GM23338 (cell line): ENCODE measurements around the gene MED27. TPM values are rescaled to one million over a fixed set of nuclear protein-coding genes. Genes with fewer than 3 reads are reported as not detected.

Source experiments
- ATAC-seq: fragments of 200-7000 bp; cut with Tn5 transposase; 3 replicates; pipeline ENCODE4 v1.9.1; 2020
- DNase-seq: peaks from one replicate; pipeline ENCODE4 v3.0.0-alpha.2; 2015; ENCODE audit warnings: low spot score
- H2AFZ ChIP-seq: fragments of 200-600 bp; sonication (generic); 2 replicates; pipeline ENCODE4 v1.8.0; 2016; ENCODE audit warnings: antibody characterized with exemption, mild to moderate bottlenecking, moderate library complexity
- H3F3A ChIP-seq: fragments of 200-600 bp; sonication (generic); replicated peaks from 2 replicates; pipeline ENCODE4 v1.8.0; 2017; ENCODE audit warnings: antibody characterized with exemption, mixed run types, low read depth
- H3K27ac ChIP-seq: fragments of 200-600 bp; sonication (generic); 2 replicates; pipeline ENCODE4 v1.6.1; 2016; ENCODE audit warnings: low read depth
- H3K27me3 ChIP-seq: fragments of 200-600 bp; sonication (generic); 2 replicates; pipeline ENCODE4 v1.8.0; 2016; ENCODE audit warnings: mild to moderate bottlenecking, mixed run types, moderate library complexity; ENCODE audit not compliant: insufficient read depth
- H3K36me3 ChIP-seq: fragments of 200-600 bp; sonication (generic); 2 replicates; pipeline ENCODE4 v1.8.0; 2016; ENCODE audit warnings: mild to moderate bottlenecking; ENCODE audit not compliant: insufficient read depth
- H3K4me1 ChIP-seq: fragments of 200-600 bp; sonication (generic); 2 replicates; pipeline ENCODE4 v1.8.0; 2016; ENCODE audit warnings: mild to moderate bottlenecking, moderate library complexity; ENCODE audit not compliant: insufficient read depth
- H3K4me2 ChIP-seq: fragments of 200-600 bp; sonication (generic); 2 replicates; pipeline ENCODE4 v1.7.1; 2017; ENCODE audit warnings: mixed run types
- H3K4me3 ChIP-seq: fragments of 200-600 bp; sonication (generic); 2 replicates; pipeline ENCODE4 v1.6.1; 2016; ENCODE audit warnings: mixed run types
- H3K79me2 ChIP-seq: fragments of 200-600 bp; sonication (generic); replicated peaks from 2 replicates; pipeline ENCODE4 v1.8.0; 2017; ENCODE audit warnings: mild to moderate bottlenecking; ENCODE audit not compliant: insufficient read depth
- H3K9me2 ChIP-seq: fragments of 200-600 bp; sonication (generic); 2 replicates; pipeline ENCODE4 v1.8.0; 2017; ENCODE audit not compliant: insufficient read depth
- H4K20me1 ChIP-seq: fragments of 200-600 bp; sonication (generic); replicated peaks from 2 replicates; pipeline ENCODE4 v1.8.0; 2017; ENCODE audit warnings: mild to moderate bottlenecking; ENCODE audit not compliant: insufficient read depth
- H3K27ac Mint-ChIP-seq: 2 replicates; pipeline ENCODE4 v1.8.0; 2020; ENCODE audit warnings: inconsistent platforms, mild to moderate bottlenecking, moderate library complexity, mixed read lengths
- H3K27me3 Mint-ChIP-seq: 3 replicates; pipeline ENCODE4 v1.8.0; 2022; ENCODE audit warnings: low read depth, mild to moderate bottlenecking, moderate library complexity, mixed read lengths, inconsistent platforms; ENCODE audit not compliant: insufficient read depth, poor library complexity
- H3K36me3 Mint-ChIP-seq: 3 replicates; pipeline ENCODE4 v1.8.0; 2021; ENCODE audit warnings: low read depth, mild to moderate bottlenecking, inconsistent platforms, moderate library complexity, mixed read lengths
- H3K4me1 Mint-ChIP-seq: 3 replicates; pipeline ENCODE4 v1.8.0; 2020; ENCODE audit warnings: mild to moderate bottlenecking, inconsistent platforms, mixed read lengths
- H3K4me3 Mint-ChIP-seq: 3 replicates; pipeline ENCODE4 v1.8.0; 2021; ENCODE audit warnings: moderate library complexity, mild to moderate bottlenecking, inconsistent platforms, mixed read lengths
- H3K9me3 Mint-ChIP-seq: 3 replicates; pipeline ENCODE4 v1.8.0; 2020; ENCODE audit warnings: moderate library complexity, mild to moderate bottlenecking, inconsistent platforms, mixed read lengths
- CREB1 ChIP-seq: fragments of 250-450 bp; sonication (Bioruptor Pico); IDR thresholded peaks from 2 replicates; pipeline ENCODE4 v1.5.0; 2020; ENCODE audit warnings: low read depth, mild to moderate bottlenecking, moderate library complexity
- EZH2phosphoT487 ChIP-seq: fragments of 200-600 bp; sonication (generic); IDR thresholded peaks from one replicate; pipeline ENCODE4 v1.8.1; 2018; ENCODE audit warnings: antibody characterized with exemption; ENCODE audit not compliant: unreplicated experiment
- ZNF114 ChIP-seq: fragments of 250-450 bp; sonication (Bioruptor Pico); IDR thresholded peaks from 2 replicates; pipeline ENCODE4 v1.5.0; 2020; ENCODE audit warnings: mild to moderate bottlenecking, moderate library complexity
- polyA plus RNA-seq: library from polyadenylated mRNA; unstranded; fragments of >200 nt; fragmentation: Nextera tagmentation; extraction: Ambion mirVana; gene quantifications from 2 replicates; pipeline ENCODE4 v1.2.1, GENCODE V29; 2016
- total RNA-seq: library from RNA; depleted of rRNA; stranded (reverse); fragments of >200 nt; shearing (Covaris generic); gene quantifications from 2 replicates; pipeline ENCODE4 v1.2.3, GENCODE V29; 2014
- TF ChIP-seq, protein P1 (sequence below): fragments of 250-450 bp; sonication (Bioruptor Pico); IDR thresholded peaks from 2 replicates; pipeline ENCODE4 v1.5.0; 2020; ENCODE audit warnings: mild to moderate bottlenecking, moderate library complexity
- TF ChIP-seq, protein P2 (sequence below): IDR thresholded peaks from one replicate; pipeline ENCODE4 v1.6.1; 2018; ENCODE audit warnings: antibody characterized with exemption; ENCODE audit not compliant: unreplicated experiment

Gene MED27
- total and polyA plus RNA-seq, 2 experiments from 2014 or later, result 30.6 to 35.0 TPM

GRCh38 chr9:132024589-132024988, 55.1 kb downstream of the MED27 start:
- no peak overlapping the region for H3K4me3 Mint-ChIP-seq
- no peaks in the 10 kb centered on the region for H3K9me2 ChIP-seq
- ATAC-seq, result no peak
- H3K4me1 Mint-ChIP-seq, result peaks cover 58% of the 10 kb centered on the region
- no peaks in the 10 kb centered on the region; the same call in 2 of the 3 replicates for H3K9me3 Mint-ChIP-seq
- no peaks in the 10 kb centered on the region for H3K36me3 Mint-ChIP-seq
- no peak for DNase-seq
- H3K79me2 ChIP-seq, result peaks cover 81% of the 10 kb centered on the region
- no peak overlapping the region for H2AFZ ChIP-seq
- H3K4me3 ChIP-seq, result no peak overlapping the region
- peaks cover 18% of the 10 kb centered on the region for H4K20me1 ChIP-seq
- H3F3A ChIP-seq, result no peaks in the 10 kb centered on the region
- H3K27me3 Mint-ChIP-seq, result no peaks in the 10 kb centered on the region
- H3K4me2 ChIP-seq, result no peak overlapping the region
- H3K27ac Mint-ChIP-seq, result no peak overlapping the region
- peaks cover 44% of the 10 kb centered on the region for H3K4me1 ChIP-seq
- TF ChIP-seq CREB1 (CRISPR knock-in tag) (no peak), EZH2phosphoT487 (no peak), ZNF114 (CRISPR knock-in tag) (no peak)
- TF ChIP-seq, protein P1, sequence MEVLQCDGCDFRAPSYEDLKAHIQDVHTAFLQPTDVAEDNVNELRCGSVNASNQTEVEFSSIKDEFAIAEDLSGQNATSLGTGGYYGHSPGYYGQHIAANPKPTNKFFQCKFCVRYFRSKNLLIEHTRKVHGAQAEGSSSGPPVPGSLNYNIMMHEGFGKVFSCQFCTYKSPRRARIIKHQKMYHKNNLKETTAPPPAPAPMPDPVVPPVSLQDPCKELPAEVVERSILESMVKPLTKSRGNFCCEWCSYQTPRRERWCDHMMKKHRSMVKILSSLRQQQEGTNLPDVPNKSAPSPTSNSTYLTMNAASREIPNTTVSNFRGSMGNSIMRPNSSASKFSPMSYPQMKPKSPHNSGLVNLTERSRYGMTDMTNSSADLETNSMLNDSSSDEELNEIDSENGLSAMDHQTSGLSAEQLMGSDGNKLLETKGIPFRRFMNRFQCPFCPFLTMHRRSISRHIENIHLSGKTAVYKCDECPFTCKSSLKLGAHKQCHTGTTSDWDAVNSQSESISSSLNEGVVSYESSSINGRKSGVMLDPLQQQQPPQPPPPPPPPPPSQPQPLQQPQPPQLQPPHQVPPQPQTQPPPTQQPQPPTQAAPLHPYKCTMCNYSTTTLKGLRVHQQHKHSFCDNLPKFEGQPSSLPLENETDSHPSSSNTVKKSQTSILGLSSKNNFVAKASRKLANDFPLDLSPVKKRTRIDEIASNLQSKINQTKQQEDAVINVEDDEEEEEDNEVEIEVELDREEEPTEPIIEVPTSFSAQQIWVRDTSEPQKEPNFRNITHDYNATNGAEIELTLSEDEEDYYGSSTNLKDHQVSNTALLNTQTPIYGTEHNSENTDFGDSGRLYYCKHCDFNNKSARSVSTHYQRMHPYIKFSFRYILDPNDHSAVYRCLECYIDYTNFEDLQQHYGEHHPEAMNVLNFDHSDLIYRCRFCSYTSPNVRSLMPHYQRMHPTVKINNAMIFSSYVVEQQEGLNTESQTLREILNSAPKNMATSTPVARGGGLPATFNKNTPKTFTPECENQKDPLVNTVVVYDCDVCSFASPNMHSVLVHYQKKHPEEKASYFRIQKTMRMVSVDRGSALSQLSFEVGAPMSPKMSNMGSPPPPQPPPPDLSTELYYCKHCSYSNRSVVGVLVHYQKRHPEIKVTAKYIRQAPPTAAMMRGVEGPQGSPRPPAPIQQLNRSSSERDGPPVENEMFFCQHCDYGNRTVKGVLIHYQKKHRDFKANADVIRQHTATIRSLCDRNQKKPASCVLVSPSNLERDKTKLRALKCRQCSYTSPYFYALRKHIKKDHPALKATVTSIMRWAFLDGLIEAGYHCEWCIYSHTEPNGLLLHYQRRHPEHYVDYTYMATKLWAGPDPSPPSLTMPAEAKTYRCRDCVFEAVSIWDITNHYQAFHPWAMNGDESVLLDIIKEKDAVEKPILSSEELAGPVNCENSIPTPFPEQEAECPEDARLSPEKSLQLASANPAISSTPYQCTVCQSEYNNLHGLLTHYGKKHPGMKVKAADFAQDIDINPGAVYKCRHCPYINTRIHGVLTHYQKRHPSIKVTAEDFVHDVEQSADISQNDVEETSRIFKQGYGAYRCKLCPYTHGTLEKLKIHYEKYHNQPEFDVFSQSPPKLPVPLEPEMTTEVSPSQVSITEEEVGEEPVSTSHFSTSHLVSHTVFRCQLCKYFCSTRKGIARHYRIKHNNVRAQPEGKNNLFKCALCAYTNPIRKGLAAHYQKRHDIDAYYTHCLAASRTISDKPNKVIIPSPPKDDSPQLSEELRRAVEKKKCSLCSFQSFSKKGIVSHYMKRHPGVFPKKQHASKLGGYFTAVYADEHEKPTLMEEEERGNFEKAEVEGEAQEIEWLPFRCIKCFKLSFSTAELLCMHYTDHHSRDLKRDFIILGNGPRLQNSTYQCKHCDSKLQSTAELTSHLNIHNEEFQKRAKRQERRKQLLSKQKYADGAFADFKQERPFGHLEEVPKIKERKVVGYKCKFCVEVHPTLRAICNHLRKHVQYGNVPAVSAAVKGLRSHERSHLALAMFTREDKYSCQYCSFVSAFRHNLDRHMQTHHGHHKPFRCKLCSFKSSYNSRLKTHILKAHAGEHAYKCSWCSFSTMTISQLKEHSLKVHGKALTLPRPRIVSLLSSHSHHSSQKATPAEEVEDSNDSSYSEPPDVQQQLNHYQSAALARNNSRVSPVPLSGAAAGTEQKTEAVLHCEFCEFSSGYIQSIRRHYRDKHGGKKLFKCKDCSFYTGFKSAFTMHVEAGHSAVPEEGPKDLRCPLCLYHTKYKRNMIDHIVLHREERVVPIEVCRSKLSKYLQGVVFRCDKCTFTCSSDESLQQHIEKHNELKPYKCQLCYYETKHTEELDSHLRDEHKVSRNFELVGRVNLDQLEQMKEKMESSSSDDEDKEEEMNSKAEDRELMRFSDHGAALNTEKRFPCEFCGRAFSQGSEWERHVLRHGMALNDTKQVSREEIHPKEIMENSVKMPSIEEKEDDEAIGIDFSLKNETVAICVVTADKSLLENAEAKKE (CRISPR knock-in tag), result no peak
- TF ChIP-seq, protein P2, sequence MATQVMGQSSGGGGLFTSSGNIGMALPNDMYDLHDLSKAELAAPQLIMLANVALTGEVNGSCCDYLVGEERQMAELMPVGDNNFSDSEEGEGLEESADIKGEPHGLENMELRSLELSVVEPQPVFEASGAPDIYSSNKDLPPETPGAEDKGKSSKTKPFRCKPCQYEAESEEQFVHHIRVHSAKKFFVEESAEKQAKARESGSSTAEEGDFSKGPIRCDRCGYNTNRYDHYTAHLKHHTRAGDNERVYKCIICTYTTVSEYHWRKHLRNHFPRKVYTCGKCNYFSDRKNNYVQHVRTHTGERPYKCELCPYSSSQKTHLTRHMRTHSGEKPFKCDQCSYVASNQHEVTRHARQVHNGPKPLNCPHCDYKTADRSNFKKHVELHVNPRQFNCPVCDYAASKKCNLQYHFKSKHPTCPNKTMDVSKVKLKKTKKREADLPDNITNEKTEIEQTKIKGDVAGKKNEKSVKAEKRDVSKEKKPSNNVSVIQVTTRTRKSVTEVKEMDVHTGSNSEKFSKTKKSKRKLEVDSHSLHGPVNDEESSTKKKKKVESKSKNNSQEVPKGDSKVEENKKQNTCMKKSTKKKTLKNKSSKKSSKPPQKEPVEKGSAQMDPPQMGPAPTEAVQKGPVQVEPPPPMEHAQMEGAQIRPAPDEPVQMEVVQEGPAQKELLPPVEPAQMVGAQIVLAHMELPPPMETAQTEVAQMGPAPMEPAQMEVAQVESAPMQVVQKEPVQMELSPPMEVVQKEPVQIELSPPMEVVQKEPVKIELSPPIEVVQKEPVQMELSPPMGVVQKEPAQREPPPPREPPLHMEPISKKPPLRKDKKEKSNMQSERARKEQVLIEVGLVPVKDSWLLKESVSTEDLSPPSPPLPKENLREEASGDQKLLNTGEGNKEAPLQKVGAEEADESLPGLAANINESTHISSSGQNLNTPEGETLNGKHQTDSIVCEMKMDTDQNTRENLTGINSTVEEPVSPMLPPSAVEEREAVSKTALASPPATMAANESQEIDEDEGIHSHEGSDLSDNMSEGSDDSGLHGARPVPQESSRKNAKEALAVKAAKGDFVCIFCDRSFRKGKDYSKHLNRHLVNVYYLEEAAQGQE, result no peak
- H3K27ac ChIP-seq, result no peak overlapping the region
- no peaks in the 10 kb centered on the region for H3K36me3 ChIP-seq
- no peaks in the 10 kb centered on the region for H3K27me3 ChIP-seq
